Peyer's patch (tissue), 4 donors: ENCODE results near the gene CRK.

Source experiments
- POLR2A ChIP-seq, 2 donors: fragments of 450-650 bp; IDR thresholded peaks; one replicate each; pipeline ENCODE4 v1.5.1; 2017; ENCODE audit warnings: antibody characterized with exemption in 2 of 2, mild to moderate bottlenecking in 2 of 2, moderate library complexity in 2 of 2
- TF ChIP-seq, protein P1 (sequence below), 6 experiments: fragments of 450-650 bp in 4 of 6; fragments of 200-600 bp in 2 of 6; sonication (generic) in 1 of 6; IDR thresholded peaks; one replicate each; pipeline ENCODE4 v1.5.1; 2017 to 2019; ENCODE audit warnings: antibody characterized with exemption in 6 of 6, mild to moderate bottlenecking in 3 of 6, moderate library complexity in 1 of 6

- no peak for TF ChIP-seq POLR2A (IDR thresholded peaks at IDR 0.05)
- TF ChIP-seq, protein P1, sequence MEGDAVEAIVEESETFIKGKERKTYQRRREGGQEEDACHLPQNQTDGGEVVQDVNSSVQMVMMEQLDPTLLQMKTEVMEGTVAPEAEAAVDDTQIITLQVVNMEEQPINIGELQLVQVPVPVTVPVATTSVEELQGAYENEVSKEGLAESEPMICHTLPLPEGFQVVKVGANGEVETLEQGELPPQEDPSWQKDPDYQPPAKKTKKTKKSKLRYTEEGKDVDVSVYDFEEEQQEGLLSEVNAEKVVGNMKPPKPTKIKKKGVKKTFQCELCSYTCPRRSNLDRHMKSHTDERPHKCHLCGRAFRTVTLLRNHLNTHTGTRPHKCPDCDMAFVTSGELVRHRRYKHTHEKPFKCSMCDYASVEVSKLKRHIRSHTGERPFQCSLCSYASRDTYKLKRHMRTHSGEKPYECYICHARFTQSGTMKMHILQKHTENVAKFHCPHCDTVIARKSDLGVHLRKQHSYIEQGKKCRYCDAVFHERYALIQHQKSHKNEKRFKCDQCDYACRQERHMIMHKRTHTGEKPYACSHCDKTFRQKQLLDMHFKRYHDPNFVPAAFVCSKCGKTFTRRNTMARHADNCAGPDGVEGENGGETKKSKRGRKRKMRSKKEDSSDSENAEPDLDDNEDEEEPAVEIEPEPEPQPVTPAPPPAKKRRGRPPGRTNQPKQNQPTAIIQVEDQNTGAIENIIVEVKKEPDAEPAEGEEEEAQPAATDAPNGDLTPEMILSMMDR (IDR thresholded peaks at IDR 0.05): no peak
Measured at GRCh38 chr17:1446201-1446600, 9.8 kb downstream of the CRK start.
